NCI-H2196 treated with DMSO at 0.1 percent for 48 hours (cell line): ENCODE measurements around the gene ZFP82.

Experiments used
- DNase-seq: peaks from one replicate; lab custom pipeline; 2025; ENCODE audit not compliant: unreplicated experiment; lab: John Stamatoyannopoulos, UW

The ZFP82 gene

GRCh38 chr19:36373638-36374156, 44.7 kb downstream of the ZFP82 start:
- DNase-seq: no peak

GRCh38 chr19:36371886-36372285, 46.6 kb downstream of the ZFP82 start:
- DNase-seq: no peak

- no peak for DNase-seq
These were observed 54.6 kb downstream of the ZFP82 start for GRCh38 chr19:36363845-36364244.
